ENCODE measurements around the gene LPCAT4. TPM values are rescaled to one million over a fixed set of nuclear protein-coding genes. Genes with fewer than 3 reads are reported as not detected.
"Not testable (repeated sequence)": the region's sequence is repeated elsewhere in the genome, so short reads cannot be mapped to it uniquely, and the experiment has no call there.

LPCAT4 gene, protein sequence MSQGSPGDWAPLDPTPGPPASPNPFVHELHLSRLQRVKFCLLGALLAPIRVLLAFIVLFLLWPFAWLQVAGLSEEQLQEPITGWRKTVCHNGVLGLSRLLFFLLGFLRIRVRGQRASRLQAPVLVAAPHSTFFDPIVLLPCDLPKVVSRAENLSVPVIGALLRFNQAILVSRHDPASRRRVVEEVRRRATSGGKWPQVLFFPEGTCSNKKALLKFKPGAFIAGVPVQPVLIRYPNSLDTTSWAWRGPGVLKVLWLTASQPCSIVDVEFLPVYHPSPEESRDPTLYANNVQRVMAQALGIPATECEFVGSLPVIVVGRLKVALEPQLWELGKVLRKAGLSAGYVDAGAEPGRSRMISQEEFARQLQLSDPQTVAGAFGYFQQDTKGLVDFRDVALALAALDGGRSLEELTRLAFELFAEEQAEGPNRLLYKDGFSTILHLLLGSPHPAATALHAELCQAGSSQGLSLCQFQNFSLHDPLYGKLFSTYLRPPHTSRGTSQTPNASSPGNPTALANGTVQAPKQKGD
- total RNA-seq, result 37.6 TPM

DNA sequence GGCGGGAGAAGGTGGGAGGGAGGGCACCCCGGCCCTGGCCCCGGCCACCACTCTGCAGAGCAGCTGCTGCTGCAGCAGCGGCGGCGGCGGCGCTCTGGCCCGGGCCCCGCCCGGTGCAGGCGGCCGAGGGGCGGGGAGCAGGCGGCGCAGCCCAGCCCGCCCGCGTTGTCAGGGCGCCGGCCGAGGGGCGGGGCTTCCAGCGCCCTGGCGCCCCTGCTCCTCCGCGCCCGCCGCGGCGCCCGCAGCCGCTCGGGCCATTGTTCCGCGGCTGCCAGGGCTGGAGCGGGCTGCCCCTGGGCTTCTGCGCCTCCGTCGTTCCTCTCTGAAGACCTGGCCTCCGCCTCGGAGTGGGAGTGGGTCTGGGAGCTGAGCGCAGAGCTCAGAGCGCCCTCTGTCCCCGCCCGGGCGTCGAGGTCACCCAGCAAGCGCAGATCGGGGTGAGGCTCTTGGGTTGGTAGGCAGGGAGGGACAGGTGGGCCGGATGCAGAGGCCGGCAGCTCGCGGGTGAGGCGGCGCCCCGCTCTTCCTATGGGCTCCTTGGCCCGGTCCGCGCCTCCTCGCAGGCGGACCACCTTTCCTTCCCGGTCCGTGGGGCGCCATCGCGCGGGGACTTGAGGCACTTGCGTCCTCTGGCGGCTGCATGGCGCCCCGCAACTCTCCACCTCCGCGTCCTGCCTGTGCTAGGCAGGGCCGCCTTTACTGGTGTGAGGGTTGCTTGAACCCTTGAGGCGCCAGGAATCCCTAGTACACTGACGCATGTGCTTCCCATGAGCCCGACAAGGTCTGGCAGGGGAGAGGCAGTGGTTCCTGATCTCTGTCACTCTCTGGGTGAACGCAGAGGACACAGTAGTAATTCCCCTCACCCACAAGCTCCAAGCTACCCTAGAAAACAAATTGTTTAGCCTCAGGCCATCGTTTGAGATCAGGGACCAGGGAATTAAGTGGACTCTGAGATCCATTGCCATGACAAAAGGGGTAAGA is at the start of gene LPCAT4:
Gene LPCAT4 (minus strand): TSS at position 96 of the 981 bp plus-strand sequence. CDS start 96 bp downstream, outside the sequence.
- peak; percentile 91 for ATAC-seq

DNA sequence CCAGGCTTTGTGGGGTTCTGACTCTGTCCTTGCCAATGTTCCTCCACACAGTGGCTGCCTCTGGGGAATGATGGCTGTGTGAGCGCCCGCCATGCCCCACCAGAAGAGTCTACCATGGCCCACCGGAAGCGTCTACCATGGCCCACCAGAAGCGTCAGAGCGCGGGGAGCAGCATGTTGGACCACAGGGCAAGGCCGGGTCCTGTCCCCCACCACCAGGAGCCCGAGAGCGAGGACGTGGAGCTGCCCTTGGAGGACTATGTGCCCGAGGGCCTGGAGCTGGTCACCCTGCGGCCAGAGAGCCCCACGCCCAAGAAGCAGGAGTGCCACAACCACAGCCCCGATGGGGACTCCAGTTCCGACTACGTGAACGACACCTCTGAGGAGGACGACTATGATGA is 42.5 kb upstream of the LPCAT4 start:
- peak; percentile 30 for ATAC-seq

DNA sequence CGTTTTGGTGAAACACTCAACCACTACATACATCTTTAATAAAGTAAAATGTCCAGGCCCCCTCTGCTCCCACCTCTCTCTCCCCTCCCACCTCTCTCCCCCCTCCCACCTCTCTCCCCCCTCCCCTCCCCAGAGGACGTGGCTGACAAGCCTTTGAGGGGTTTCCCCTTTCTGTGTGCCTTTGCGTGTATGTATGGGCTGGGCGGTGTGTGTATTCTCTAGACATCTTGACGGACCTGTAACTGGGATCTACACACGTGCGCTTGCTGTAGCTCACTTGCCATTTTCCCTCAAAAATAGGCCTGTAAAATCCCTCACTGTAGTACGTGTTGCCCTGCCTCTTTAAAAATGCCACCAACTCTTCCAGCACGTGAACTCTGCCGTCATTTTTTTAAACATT is 42.0 kb upstream of the LPCAT4 start:
- not testable (repeated sequence) for ATAC-seq

GRCh38 chr15:34403899-34404298 is 36.9 kb upstream of the LPCAT4 start:
- ATAC-seq, result not testable (repeated sequence)

GRCh38 chr15:34403160-34403598 is 36.2 kb upstream of the LPCAT4 start:
- not testable (repeated sequence) for ATAC-seq

- not testable (repeated sequence) for ATAC-seq
These were observed 30.8 kb upstream of the LPCAT4 start for GRCh38 chr15:34397637-34398259.

GRCh38 chr15:34392981-34393380 is 26.0 kb upstream of the LPCAT4 start:
- not testable (repeated sequence) for ATAC-seq

DNA sequence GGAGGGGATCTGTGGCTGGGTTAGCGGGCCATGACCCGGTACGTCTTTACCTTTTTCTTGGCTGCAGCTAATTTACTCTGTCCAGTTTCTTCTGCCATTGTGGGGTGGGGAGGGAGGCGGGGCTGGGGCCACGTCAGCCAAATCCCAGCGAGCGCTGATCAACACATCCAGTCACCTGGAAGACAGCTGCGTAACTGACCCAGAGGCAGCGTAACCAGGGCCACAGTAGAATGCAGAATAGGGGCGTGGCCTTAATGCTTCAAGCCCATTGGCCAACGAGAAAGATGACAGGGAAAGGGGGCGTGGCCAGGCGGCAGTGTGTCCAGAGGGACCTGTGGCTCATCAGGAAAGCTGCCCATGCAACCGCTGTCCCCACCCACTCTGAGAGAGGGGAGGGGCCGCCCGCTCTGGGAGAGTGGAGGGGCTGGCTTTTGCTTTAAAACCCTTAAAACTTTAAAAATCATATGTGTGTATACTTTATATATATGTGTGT is 22.6 kb upstream of the LPCAT4 start:
- ATAC-seq, result not testable (repeated sequence)

DNA sequence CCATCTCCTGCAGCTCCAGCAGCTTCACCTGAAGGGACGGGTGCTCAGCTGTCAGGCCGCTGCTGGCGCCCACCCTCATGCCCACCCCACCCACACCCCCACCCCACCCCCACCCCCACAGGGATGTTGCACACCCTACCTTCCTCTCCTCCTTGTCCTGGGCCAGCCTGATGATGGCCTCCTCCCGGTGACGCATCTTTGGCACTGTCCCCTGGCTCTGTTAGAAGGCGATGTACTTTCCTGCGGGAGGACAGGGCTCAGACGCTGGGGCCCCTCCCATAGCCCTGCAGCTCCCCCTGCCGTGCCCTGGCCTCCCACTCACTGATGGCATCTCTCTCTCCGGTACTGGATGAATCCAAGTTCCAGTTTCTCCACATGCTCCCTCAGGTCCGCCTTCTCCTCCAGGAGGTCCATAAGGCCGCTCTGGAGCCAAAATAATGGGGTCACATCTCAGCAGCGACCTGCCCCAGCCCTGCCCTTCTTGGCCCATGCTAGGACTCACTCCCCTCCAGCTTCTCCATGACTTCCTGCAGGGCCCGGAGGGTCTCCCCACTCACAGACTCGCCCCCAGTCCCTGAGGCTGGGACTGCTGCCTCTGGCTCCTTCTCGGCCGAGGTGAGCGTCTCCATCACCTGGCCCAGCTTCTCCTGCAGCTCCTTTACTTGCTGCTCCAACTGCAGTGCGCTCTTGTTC is 15.0 kb upstream of the LPCAT4 start:
- ATAC-seq, result not testable (repeated sequence)

DNA sequence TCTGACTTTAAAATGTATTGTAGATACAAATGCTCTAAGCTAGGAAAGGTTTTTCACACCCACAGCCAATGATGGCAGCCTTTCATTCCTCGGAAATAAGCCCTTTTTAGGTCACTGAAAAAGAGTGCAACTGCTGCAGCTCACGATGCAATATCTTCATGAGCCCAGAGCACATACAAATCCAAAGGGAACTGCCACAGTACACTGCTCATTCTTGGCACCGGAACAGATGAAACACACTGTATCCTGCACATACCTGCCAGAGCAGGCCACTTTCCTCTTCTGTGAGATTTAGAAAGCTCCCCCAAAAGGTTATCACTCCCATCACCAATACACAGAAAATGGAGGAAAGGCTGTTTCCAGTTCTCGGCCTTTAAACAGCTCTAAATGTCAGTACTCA is 13.5 kb upstream of the LPCAT4 start:
- ATAC-seq, result not testable (repeated sequence)

- no peak for ATAC-seq
These were observed 9.9 kb upstream of the LPCAT4 start for GRCh38 chr15:34376856-34377255.

DNA sequence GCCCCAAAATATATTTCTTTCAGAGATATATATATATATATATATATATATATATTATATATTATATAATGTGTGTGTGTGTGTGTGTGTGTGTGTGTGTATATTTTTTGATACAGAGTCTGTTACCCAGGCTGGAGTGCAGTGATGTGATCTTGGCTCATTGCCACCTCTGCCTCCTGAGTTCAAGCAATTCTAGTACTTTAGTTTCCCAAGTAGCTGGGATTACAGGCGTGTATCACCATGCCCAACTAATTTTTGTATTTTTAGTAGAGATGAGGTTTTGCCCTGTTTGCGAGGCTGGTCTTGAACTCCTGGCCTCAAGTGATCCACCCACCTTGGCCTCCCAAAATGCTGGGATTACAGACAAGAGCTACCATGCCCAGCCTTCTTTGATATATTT is 8.5 kb upstream of the LPCAT4 start:
- ATAC-seq, result not testable (repeated sequence)

GRCh38 chr15:34374816-34375215 is 7.8 kb upstream of the LPCAT4 start:
- peak; percentile 29 for ATAC-seq

DNA sequence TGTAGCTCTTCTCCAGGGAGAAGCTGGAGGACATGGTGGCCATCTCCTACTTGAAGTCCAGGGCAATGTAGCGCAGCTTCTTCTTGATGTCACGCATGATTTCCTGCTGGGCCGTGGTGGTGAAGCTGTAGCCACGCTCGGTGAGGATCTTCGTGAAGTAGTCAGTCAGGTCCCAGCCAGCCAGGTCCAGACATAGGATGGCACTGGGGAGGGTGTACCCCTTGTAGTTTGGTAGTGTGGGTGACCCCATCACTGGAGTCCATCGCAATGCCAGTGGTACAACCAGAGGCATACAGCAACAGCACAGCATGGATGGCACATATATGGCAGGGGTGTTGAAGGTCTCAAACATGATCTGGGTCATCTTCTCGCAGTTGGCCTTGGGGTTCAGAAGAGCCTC is 7.0 kb upstream of the LPCAT4 start:
- no peak for ATAC-seq

GRCh38 chr15:34370643-34371042 is 3.6 kb upstream of the LPCAT4 start:
- no peak for ATAC-seq

DNA sequence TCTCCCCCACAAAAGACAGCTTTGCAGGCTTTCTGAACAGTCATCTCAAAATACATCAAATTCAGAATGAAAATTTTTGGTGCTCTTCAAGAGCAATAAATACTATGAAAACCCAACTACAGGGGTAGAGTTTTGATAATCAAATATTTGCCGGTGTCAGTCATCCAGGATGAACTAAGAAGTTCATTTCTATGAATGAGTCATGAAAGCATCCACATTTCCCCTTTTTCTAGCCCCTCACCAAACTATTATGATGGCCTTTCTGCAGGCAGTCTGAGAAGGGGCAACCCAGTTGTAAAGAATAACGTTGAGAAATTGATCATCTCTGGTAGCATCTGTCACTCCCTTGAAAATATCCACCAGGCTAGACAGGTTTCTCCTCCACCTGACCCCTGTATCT is 3.1 kb upstream of the LPCAT4 start:
- ATAC-seq, result no peak

GRCh38 chr15:34366271-34367065 is 528 bp downstream of the LPCAT4 start:
- peak; percentile 64 for ATAC-seq

GRCh38 chr15:34365836-34366235 is 1.2 kb downstream of the LPCAT4 start:
- no peak for ATAC-seq

DNA sequence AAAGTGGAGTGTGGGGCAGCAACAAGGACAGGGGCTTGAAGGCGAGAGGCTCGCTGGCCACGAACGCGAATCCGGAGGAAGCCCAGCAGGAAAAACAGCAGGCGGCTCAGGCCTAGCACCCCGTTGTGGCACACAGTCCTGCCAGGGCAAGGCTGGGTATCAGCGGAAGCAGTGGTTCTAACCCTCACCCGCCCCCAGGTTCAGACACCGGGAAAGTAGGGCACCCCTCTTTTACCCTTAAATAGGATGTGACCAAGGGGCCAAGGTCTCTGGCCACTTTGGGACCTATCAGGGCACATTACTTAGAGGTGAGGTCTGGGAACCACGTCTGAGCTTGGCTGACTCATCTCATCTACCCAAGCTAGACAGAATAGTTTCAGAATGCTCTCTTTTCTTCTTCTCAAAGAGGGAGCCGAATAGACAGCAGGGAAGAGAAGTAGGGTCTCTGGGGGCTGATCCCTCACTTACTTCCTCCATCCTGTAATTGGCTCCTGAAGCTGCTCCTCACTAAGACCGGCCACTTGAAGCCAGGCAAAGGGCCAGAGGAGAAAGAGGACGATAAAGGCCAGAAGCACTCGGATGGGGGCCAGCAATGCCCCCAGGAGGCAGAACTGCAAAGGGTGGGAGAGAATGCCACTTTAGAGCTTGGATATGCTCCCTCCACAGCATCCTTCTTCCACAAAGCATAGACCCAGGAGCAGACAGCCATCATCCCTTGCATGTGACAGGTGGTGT is 1.7 kb downstream of the LPCAT4 start:
- no peak for ATAC-seq

DNA sequence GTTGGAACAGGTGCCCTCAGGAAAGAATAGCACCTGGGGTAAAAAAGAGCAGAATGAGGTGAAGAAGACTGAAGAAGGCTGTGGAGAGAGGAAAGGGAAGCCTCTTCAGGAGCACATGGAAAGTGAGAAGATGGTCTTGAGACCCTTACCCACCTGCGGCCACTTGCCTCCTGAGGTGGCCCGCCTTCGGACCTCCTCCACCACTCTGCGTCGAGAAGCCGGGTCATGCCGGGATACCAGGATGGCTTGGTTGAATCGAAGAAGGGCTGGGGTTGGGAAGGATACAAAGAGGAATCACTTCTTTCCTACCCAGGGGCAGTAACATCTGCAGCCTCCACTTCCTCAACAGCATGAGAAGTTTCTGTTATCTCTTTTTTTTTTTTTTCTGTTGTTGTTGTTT is 3.0 kb downstream of the LPCAT4 start:
- ATAC-seq, result no peak

Measured in esophagus mucosa (tissue), 1 donor.